ENCODE results near the gene PRDM2. TPM values are rescaled to one million over a fixed set of nuclear protein-coding genes. Genes with fewer than 3 reads are reported as not detected.

The PRDM2 gene
- total and polyA plus RNA-seq, 2 donors from 2014 or later = 8.2 to 42.6 TPM

DNA sequence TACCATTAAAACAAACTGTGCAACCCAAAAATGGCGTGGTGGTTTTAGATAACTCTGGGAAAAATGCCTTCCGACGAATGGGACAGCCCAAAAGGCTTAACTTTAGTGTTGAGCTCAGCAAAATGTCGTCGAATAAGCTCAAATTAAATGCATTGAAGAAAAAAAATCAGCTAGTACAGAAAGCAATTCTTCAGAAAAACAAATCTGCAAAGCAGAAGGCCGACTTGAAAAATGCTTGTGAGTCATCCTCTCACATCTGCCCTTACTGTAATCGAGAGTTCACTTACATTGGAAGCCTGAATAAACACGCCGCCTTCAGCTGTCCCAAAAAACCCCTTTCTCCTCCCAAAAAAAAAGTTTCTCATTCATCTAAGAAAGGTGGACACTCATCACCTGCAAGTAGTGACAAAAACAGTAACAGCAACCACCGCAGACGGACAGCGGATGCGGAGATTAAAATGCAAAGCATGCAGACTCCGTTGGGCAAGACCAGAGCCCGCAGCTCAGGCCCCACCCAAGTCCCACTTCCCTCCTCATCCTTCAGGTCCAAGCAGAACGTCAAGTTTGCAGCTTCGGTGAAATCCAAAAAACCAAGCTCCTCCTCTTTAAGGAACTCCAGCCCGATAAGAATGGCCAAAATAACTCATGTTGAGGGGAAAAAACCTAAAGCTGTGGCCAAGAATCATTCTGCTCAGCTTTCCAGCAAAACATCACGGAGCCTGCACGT lies 82.1 kb downstream of the PRDM2 start:
- TF ChIP-seq, protein P1, sequence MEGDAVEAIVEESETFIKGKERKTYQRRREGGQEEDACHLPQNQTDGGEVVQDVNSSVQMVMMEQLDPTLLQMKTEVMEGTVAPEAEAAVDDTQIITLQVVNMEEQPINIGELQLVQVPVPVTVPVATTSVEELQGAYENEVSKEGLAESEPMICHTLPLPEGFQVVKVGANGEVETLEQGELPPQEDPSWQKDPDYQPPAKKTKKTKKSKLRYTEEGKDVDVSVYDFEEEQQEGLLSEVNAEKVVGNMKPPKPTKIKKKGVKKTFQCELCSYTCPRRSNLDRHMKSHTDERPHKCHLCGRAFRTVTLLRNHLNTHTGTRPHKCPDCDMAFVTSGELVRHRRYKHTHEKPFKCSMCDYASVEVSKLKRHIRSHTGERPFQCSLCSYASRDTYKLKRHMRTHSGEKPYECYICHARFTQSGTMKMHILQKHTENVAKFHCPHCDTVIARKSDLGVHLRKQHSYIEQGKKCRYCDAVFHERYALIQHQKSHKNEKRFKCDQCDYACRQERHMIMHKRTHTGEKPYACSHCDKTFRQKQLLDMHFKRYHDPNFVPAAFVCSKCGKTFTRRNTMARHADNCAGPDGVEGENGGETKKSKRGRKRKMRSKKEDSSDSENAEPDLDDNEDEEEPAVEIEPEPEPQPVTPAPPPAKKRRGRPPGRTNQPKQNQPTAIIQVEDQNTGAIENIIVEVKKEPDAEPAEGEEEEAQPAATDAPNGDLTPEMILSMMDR (IDR thresholded peaks at IDR 0.05; ENCODE audit: borderline replicate concordance, extremely low read depth, insufficient read depth) = no peak
- Histone ChIP-seq H3K27ac (ENCODE audit: low read depth in 2 of 2, low read length in 2 of 2) (no peak overlapping the region), H3K9me3 (ENCODE audit: control insufficient read depth in 2 of 3, insufficient read depth in 1 of 3, low read length in 3 of 3) (no peaks in the 10 kb centered on the region), H3K27me3 (ENCODE audit: control insufficient read depth, insufficient read depth, low read length) (no peaks in the 10 kb centered on the region), H3K4me1 (ENCODE audit: control insufficient read depth in 2 of 3, insufficient read depth in 2 of 3, low read depth in 1 of 3, low read length in 3 of 3) (peaks cover 0 to 3% (median 0%) of the 10 kb centered on the region in 3 donors), H3K4me3 (ENCODE audit: low read length in 3 of 3) (no peak overlapping the region), H3K36me3 (ENCODE audit: control insufficient read depth in 2 of 3, insufficient read depth in 3 of 3, low read length in 3 of 3) (peaks cover 8 to 28% (median 12%) of the 10 kb centered on the region in 3 donors), H3K9ac (ENCODE audit: low read length in 3 of 3) (no peak overlapping the region)
- FAIRE-seq (no peak), DNase-seq (no peak)
- intact Hi-C loops (cut with DNase I) = no loop called here

DNA sequence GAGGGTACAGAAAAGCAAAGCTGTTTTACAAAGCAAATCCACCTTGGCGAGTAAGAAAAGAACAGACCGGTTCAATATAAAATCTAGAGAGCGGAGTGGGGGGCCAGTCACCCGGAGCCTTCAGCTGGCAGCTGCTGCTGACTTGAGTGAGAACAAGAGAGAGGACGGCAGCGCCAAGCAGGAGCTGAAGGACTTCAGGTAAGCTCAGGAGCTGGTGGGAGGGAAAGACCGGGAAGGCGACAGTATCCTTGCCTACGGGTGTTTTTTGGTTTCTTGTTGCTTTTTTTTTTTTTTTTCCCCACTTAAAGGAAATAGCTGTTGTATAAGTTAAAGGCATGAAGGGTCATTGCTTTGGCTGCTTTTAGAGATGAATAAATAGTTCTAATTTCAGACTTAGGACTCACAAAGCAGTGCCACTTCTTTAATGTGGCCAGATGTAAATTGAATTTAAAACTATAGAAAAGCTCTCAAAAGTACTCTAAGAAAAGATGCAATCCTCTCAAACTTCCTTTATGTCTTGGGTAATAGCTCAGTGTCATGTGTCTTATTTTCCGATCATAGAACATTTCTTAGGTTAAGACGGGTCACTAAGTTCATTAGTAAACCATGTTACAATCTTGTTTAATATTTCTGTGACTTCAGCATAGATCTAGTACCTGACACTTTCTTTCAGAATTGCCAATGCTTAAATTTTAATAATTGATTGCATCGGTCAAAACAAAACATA lies 82.8 kb downstream of the PRDM2 start:
- TF ChIP-seq, protein P1 (IDR thresholded peaks at IDR 0.05; ENCODE audit: borderline replicate concordance, extremely low read depth, insufficient read depth) = no peak
- intact Hi-C loops (cut with DNase I) = no loop called here
- peaks cover 8 to 28% (median 10%) of the 10 kb centered on the region in 3 donors for H3K36me3 ChIP-seq (ENCODE audit: control insufficient read depth in 2 of 3, insufficient read depth in 3 of 3, low read length in 3 of 3)
- DNase-seq (no peak), FAIRE-seq (no peak)
- no peaks in the 10 kb centered on the region for H3K9me3 ChIP-seq (ENCODE audit: control insufficient read depth in 2 of 3, insufficient read depth in 1 of 3, low read length in 3 of 3)
- H3K4me3 ChIP-seq (ENCODE audit: low read length in 3 of 3) = no peak overlapping the region
- peaks cover 0 to 3% (median 0%) of the 10 kb centered on the region in 3 donors for H3K4me1 ChIP-seq (ENCODE audit: control insufficient read depth in 2 of 3, insufficient read depth in 2 of 3, low read depth in 1 of 3, low read length in 3 of 3)
- H3K27me3 ChIP-seq (ENCODE audit: control insufficient read depth, insufficient read depth, low read length) = no peaks in the 10 kb centered on the region
- no peak overlapping the region for H3K27ac ChIP-seq (ENCODE audit: low read depth in 2 of 2, low read length in 2 of 2)
- H3K9ac ChIP-seq (ENCODE audit: low read length in 3 of 3) = no peak overlapping the region

DNA sequence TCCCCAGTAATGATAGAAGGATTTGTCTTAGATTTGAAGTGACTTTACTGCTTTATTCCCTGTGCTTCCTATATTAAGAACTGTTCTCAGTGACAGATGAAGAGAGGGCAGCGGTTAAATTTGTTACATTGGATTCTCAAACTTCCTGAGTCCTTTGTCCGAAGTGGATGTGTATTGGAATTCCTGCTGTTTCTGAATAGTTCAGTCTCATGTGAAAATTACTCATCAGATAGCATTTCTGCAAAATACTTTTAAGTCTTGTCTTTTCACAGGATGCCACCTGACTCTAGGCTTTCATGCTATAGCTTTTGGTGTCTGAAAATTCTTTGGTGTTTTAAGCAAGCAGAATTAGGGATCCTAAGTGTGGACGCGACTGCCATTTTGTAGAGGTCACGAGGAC lies 83.6 kb downstream of the PRDM2 start:
- H3K9ac ChIP-seq (ENCODE audit: low read length in 3 of 3) = no peak overlapping the region
- FAIRE-seq = no peak

More for the DNA sequence above, 83.6 kb downstream of the PRDM2 start:
- no peak for DNase-seq
- Histone ChIP-seq H3K27ac (ENCODE audit: low read depth in 2 of 2, low read length in 2 of 2) (no peak overlapping the region), H3K36me3 (ENCODE audit: control insufficient read depth in 2 of 3, insufficient read depth in 3 of 3, low read length in 3 of 3) (peaks cover 6 to 25% (median 6%) of the 10 kb centered on the region in 3 donors), H3K4me1 (ENCODE audit: control insufficient read depth in 2 of 3, insufficient read depth in 2 of 3, low read depth in 1 of 3, low read length in 3 of 3) (peaks cover 0 to 3% (median 0%) of the 10 kb centered on the region in 3 donors), H3K4me3 (ENCODE audit: low read length in 3 of 3) (no peak overlapping the region), H3K9me3 (ENCODE audit: control insufficient read depth in 2 of 3, insufficient read depth in 1 of 3, low read length in 3 of 3) (no peaks in the 10 kb centered on the region), H3K27me3 (ENCODE audit: control insufficient read depth, insufficient read depth, low read length) (no peaks in the 10 kb centered on the region)
- TF ChIP-seq, protein P1 (IDR thresholded peaks at IDR 0.05; ENCODE audit: borderline replicate concordance, extremely low read depth, insufficient read depth) = no peak
- intact Hi-C loops (cut with DNase I) = no loop called here
